Heart left ventricle (tissue), 16 donors: Measurements from ENCODE around the gene NOC2L. TPM values are rescaled to one million over a fixed set of nuclear protein-coding genes. Genes with fewer than 3 reads are reported as not detected.
A peak's percentile ranks its signal among the peaks of the same experiment; 100 is the strongest.

ENCODE experiments used
- ATAC-seq, 4 donors: fragments of 200-7000 bp; cut with Tn5 transposase; one replicate each; pipeline ENCODE4 v1.9.1; 2020 to 2022; ENCODE audit warnings: moderate library complexity in 4 of 4, mild to moderate bottlenecking in 3 of 4, moderate number of reproducible peaks in 1 of 4
- DNase-seq, 5 donors: peaks; one replicate each; pipeline ENCODE4 v3.0.0-alpha.2; 2020
- H3K27ac ChIP-seq, 12 donors: fragments of 200-600 bp; sonication (generic) in 4 of 12; one replicate each; pipeline versions ENCODE4 v1.5.0 to v1.8.0; 2016 to 2022; ENCODE audit warnings: mild to moderate bottlenecking in 2 of 12
- H3K27me3 ChIP-seq, 9 donors: fragments of 200-600 bp; sonication (generic) in 2 of 9; one replicate each; pipeline versions ENCODE4 v1.5.1 to v1.8.0; 2016 to 2022; ENCODE audit warnings: mild to moderate bottlenecking in 3 of 9
- H3K36me3 ChIP-seq, 9 donors: fragments of 200-600 bp; sonication (generic) in 2 of 9; one replicate each; pipeline versions ENCODE4 v1.5.0 to v1.8.0; 2018 to 2022; ENCODE audit warnings: mild to moderate bottlenecking in 2 of 9
- H3K4me1 ChIP-seq, 12 donors: fragments of 200-600 bp; sonication (generic) in 4 of 12; one replicate each; pipeline versions ENCODE4 v1.5.0 to v1.8.0; 2016 to 2022; ENCODE audit warnings: mild to moderate bottlenecking in 3 of 12
- H3K4me3 ChIP-seq, 12 donors: fragments of 200-600 bp; sonication (generic) in 4 of 12; one replicate each; pipeline versions ENCODE4 v1.5.0 to v1.8.0; 2017 to 2022; ENCODE audit warnings: mild to moderate bottlenecking in 9 of 12, moderate library complexity in 4 of 12
- H3K9me3 ChIP-seq, 12 donors: fragments of 200-600 bp; sonication (generic) in 4 of 12; one replicate each; pipeline versions ENCODE4 v1.5.0 to v1.8.0; 2016 to 2022; ENCODE audit warnings: mild to moderate bottlenecking in 1 of 12
- POLR2A ChIP-seq, 2 donors: fragments of 450-650 bp; IDR thresholded peaks; one replicate each; pipeline ENCODE4 v1.6.1; 2017; ENCODE audit warnings: antibody characterized with exemption in 2 of 2, mild to moderate bottlenecking in 2 of 2, moderate library complexity in 2 of 2
- WGBS, 4 donors: extraction: QIAGEN DNeasy Blood & Tissue Kit in 2 of 4; methylation state at CpG; one replicate each; pipeline versions ENCODE4 v1.1.5 to v1.1.7; 2013 to 2018; 5-methylcytosine and 5-hydroxymethylcytosine counted together
- intact Hi-C, 10 donors: fragments of 100-400 bp; cut with DNase I; formaldehyde crosslinking; loops; one replicate each; pipeline versions ENCODE4 v1.11.1 to v1.14.2; 2022
- polyA plus RNA-seq, 2 donors: library from polyadenylated mRNA; stranded (reverse); fragments of 200-250 nt; gene quantifications; one replicate each; pipeline ENCODE4 v1.2.3, GENCODE V29; 2013
- total RNA-seq, 9 donors: library from RNA; depleted of rRNA in 2 of 9; stranded (reverse); fragments of >200 nt in 2 of 9; fragmentation: NEBNext Ultra II Directional in 3 of 9; extraction: Animal tissue kit (Norgen Biotek cat#: 25700) in 3 of 9; gene quantifications; one replicate each; pipeline versions ENCODE4 v1.1.0 to v1.2.4, GENCODE V29; 2016 to 2023
- TF ChIP-seq, protein P1 (sequence below), 12 donors: fragments of 200-600 bp; sonication (generic) in 4 of 12; IDR thresholded peaks; one replicate each; pipeline versions ENCODE4 v1.5.0 to v1.8.0; 2018 to 2022; ENCODE audit warnings: antibody characterized with exemption in 12 of 12, mild to moderate bottlenecking in 5 of 12
- donor health status: ischemic (EF 13 %, LVEDD 7.1; RV severe dilation, severe dysfunction).
- donor health status: healthy with polysubstance abuse.
- donor health status: DM: no; HTN: yes; CAD: no.
- donor health status: DM: no; HTN: no; CAD: no.
- donor health status: ischemic (EF 25% LVEDD 6.9; RV normal size, moderate dysfunction).
- donor health status: ischemic (EF 25% LVEDD 5.7; RV mildly dilated, moderate dysfunction).
- donor health status: healthy.
- donor health status: DM: yes; HTN: yes; CAD: no.
- donor health status: ischemic (EF 35%, LVEDD 5.7; RV mildly dilated, moderate dysfunction).
- donor health status: nonischemic (EF 11% LVEDD 7.7; RV severe dilation, severe dysfunction).
- donor health status: DM: yes; HTN: yes; CAD: no.
- donor health status: PGD.
- donor health status: ischemic (EF 29% LVEDD 5.4; RV normal size, mild dysfunction).
- donor health status: nonischemic (EF 23%, LVEDD 6.1; RV moderate dilation, normal function).

The NOC2L gene
- total and polyA plus RNA-seq, 11 donors, result 36.0 to 85.3 (median 44.0) TPM

- ATAC-seq (no peak), DNase-seq (no peak)
- Histone ChIP-seq H3K4me3 (no peak overlapping the region), H3K9me3 (no peaks in the 10 kb centered on the region), H3K27me3 (peaks cover 8 to 89% (median 57%) of the 10 kb centered on the region in 9 donors), H3K4me1 (peaks cover 10 to 58% (median 44%) of the 10 kb centered on the region in 12 donors), H3K27ac (no peak overlapping the region), H3K36me3 (no peaks in the 10 kb centered on the region)
- intact Hi-C loops, result loop anchor here in 2 of 10 donors (2.0 kb wide), 1 partner anchor 34 kb away; no protein-coding TSS in a partner anchor
- TF ChIP-seq, protein P1, sequence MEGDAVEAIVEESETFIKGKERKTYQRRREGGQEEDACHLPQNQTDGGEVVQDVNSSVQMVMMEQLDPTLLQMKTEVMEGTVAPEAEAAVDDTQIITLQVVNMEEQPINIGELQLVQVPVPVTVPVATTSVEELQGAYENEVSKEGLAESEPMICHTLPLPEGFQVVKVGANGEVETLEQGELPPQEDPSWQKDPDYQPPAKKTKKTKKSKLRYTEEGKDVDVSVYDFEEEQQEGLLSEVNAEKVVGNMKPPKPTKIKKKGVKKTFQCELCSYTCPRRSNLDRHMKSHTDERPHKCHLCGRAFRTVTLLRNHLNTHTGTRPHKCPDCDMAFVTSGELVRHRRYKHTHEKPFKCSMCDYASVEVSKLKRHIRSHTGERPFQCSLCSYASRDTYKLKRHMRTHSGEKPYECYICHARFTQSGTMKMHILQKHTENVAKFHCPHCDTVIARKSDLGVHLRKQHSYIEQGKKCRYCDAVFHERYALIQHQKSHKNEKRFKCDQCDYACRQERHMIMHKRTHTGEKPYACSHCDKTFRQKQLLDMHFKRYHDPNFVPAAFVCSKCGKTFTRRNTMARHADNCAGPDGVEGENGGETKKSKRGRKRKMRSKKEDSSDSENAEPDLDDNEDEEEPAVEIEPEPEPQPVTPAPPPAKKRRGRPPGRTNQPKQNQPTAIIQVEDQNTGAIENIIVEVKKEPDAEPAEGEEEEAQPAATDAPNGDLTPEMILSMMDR (IDR thresholded peaks at IDR 0.05), result no peak
- TF ChIP-seq POLR2A (IDR thresholded peaks at IDR 0.05), result no peak
- WGBS, 4 donors, result 67 to 74% (median 70%) methylated on average over 22 to 30 of the region's 30 CpGs
Measured at GRCh38 chr1:938711-939489, 20.2 kb downstream of the NOC2L start.

DNA sequence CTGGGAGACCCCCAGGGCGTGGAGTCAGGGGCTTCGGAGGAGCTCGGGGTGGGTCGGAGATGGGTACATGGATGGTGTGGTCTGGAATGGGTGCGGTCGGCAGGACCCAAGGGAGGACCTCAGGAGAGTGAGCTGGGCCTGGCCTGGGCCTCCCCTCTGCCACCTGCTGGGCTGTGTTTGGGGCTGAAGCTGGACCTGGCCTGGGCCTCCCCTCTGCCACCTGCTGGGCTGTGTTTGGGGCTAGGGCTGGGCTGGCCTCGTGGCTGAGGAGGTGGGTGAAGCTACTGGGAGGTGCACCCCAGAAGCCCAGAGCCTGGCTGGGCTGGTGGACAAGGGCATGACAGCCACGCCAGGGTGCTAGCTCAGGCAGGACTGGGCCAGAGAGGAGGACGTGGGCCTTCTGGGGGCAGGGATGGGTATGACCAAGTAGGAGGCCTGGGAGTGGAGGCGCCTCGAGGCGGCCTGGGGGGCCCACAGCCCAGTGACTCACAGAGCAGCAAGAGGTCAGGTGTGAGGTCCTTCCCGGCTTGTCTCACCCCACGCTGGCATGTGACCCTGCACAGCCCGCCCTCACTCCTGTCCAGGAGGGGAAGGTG lies 20.9 kb downstream of the NOC2L start:
- DNase-seq (peak in 1 of 5 donors; percentile 57), ATAC-seq (peak; percentile 30 to 75 (median 58))
- intact Hi-C loops, result loop anchor here in 2 of 10 donors (2.0 kb wide), 1 partner anchor 33 kb away; no protein-coding TSS in a partner anchor
- Histone ChIP-seq H3K4me3 (no peak overlapping the region), H3K9me3 (no peaks in the 10 kb centered on the region), H3K27ac (no peak overlapping the region), H3K4me1 (peaks cover 10 to 56% (median 39%) of the 10 kb centered on the region in 12 donors), H3K36me3 (no peaks in the 10 kb centered on the region), H3K27me3 (peaks cover 8 to 88% (median 61%) of the 10 kb centered on the region in 9 donors)
- 64 to 78% (median 75%) methylated on average over 12 to 15 of the region's 15 CpGs for whole genome bisulfite sequencing, 4 donors
- TF ChIP-seq POLR2A (IDR thresholded peaks at IDR 0.05), result no peak
- TF ChIP-seq, protein P1 (IDR thresholded peaks at IDR 0.05), result peak in 11 of 12 donors; percentile 12 to 51 (median 41)

GRCh38 chr1:937521-937920 lies 21.5 kb downstream of the NOC2L start:
- Histone ChIP-seq H3K4me3 (no peak overlapping the region), H3K9me3 (no peaks in the 10 kb centered on the region), H3K27me3 (peaks cover 8 to 88% (median 57%) of the 10 kb centered on the region in 9 donors), H3K4me1 (peaks cover 10 to 49% (median 33%) of the 10 kb centered on the region in 12 donors), H3K36me3 (no peaks in the 10 kb centered on the region), H3K27ac (no peak overlapping the region)
- intact Hi-C loops, result loop anchor here in 2 of 10 donors (1.0 to 2.0 kb wide), 2 partner anchors 32 to 33 kb away; no protein-coding TSS in a partner anchor
- WGBS, 4 donors, result 85 to 93% (median 87%) methylated on average over 10 to 16 of the region's 16 CpGs
- ATAC-seq (no peak), DNase-seq (no peak)
- no peak for TF ChIP-seq POLR2A (IDR thresholded peaks at IDR 0.05)
- TF ChIP-seq, protein P1 (IDR thresholded peaks at IDR 0.05), result no peak
